GM23248 (cell line): ENCODE data around the gene SIGLEC1. TPM values are rescaled to one million over a fixed set of nuclear protein-coding genes. Genes with fewer than 3 reads are reported as not detected.

Source experiments
- DNase-seq: peaks from one replicate; pipeline ENCODE4 v3.0.0-alpha.2; 2015
- H2AFZ ChIP-seq: fragments of 200-600 bp; sonication (generic); 2 replicates; pipeline ENCODE4 v1.6.1; 2016; ENCODE audit warnings: antibody characterized with exemption
- H3F3A ChIP-seq: fragments of 200-600 bp; sonication (generic); 2 replicates; pipeline ENCODE4 v1.6.1; 2016; ENCODE audit warnings: mild to moderate bottlenecking, antibody characterized with exemption, mixed run types; ENCODE audit not compliant: insufficient read depth
- H3K27ac ChIP-seq: fragments of 200-600 bp; sonication (generic); 2 replicates; pipeline ENCODE4 v1.5.1; 2016; ENCODE audit warnings: mild to moderate bottlenecking
- H3K27me3 ChIP-seq: fragments of 200-600 bp; sonication (generic); replicated peaks from 2 replicates; pipeline ENCODE4 v1.6.1; 2016; ENCODE audit warnings: mild to moderate bottlenecking; ENCODE audit not compliant: insufficient read depth
- H3K36me3 ChIP-seq: fragments of 200-600 bp; sonication (generic); 2 replicates; pipeline ENCODE4 v1.6.1; 2016; ENCODE audit warnings: low read depth, mild to moderate bottlenecking
- H3K4me1 ChIP-seq: fragments of 200-600 bp; sonication (generic); 2 replicates; pipeline ENCODE4 v1.6.1; 2016; ENCODE audit warnings: mild to moderate bottlenecking; ENCODE audit not compliant: insufficient read depth
- H3K4me2 ChIP-seq: fragments of 200-600 bp; sonication (generic); one replicate; pipeline ENCODE4 v1.6.1; 2016; ENCODE audit warnings: mild to moderate bottlenecking; ENCODE audit not compliant: unreplicated experiment
- H3K4me3 ChIP-seq: fragments of 200-600 bp; sonication (generic); 2 replicates; pipeline ENCODE4 v1.5.1; 2016; ENCODE audit warnings: mild to moderate bottlenecking
- H3K79me2 ChIP-seq: fragments of 200-600 bp; sonication (generic); 2 replicates; pipeline ENCODE4 v1.6.1; 2016; ENCODE audit warnings: mild to moderate bottlenecking; ENCODE audit not compliant: insufficient read depth
- H3K9ac ChIP-seq: fragments of 200-600 bp; sonication (generic); 2 replicates; pipeline ENCODE4 v1.6.1; 2016; ENCODE audit warnings: mild to moderate bottlenecking
- H3K9me2 ChIP-seq: fragments of 200-600 bp; sonication (generic); 2 replicates; pipeline ENCODE4 v1.6.1; 2016; ENCODE audit warnings: mixed run types, mild to moderate bottlenecking, moderate library complexity; ENCODE audit not compliant: insufficient read depth
- H3K9me3 ChIP-seq: fragments of 200-600 bp; sonication (generic); one replicate; pipeline ENCODE4 v1.6.1; 2017; ENCODE audit warnings: low read depth
- H4K20me1 ChIP-seq: fragments of 200-600 bp; sonication (generic); 2 replicates; pipeline ENCODE4 v1.6.0; 2016; ENCODE audit not compliant: insufficient read depth
- EZH2 ChIP-seq: fragments of 200-600 bp; sonication (generic); IDR thresholded peaks from 2 replicates; pipeline ENCODE4 v1.6.1; 2018; ENCODE audit warnings: antibody characterized with exemption, mild to moderate bottlenecking; ENCODE audit not compliant: insufficient read depth, poor library complexity, severe bottlenecking
- EZH2phosphoT487 ChIP-seq: fragments of 200-600 bp; sonication (generic); IDR thresholded peaks from 2 replicates; pipeline ENCODE4 v1.6.1; 2018; ENCODE audit warnings: antibody characterized with exemption, moderate library complexity, mild to moderate bottlenecking, low read depth; ENCODE audit not compliant: insufficient read depth
- WGBS, 2 experiments: methylation state at CpG; one replicate each; pipeline ENCODE4 v1.1.6; 2015 to 2017; ENCODE audit warnings: low lambda C conversion rate in 2 of 2, low coverage in 1 of 2; ENCODE audit errors: missing lambda C conversion rate in 2 of 2; 5-methylcytosine and 5-hydroxymethylcytosine counted together
- in situ Hi-C: fragments of 300-500 bp; cut with MboI; formaldehyde crosslinking; loops from 2 replicates; pipeline ENCODE4 v1.15.0; 2020
- polyA plus RNA-seq: library from polyadenylated mRNA; unstranded; fragments of >200 nt; fragmentation: Nextera tagmentation; extraction: Ambion mirVana; gene quantifications from 2 replicates; pipeline ENCODE4 v1.2.1, GENCODE V29; 2016
- total RNA-seq: library from RNA; depleted of rRNA; stranded (reverse); fragments of >200 nt; shearing (Covaris generic); gene quantifications from 2 replicates; pipeline ENCODE4 v1.2.3, GENCODE V29; 2014

Gene SIGLEC1
- total and polyA plus RNA-seq, 2 experiments from 2014 or later = not detected

DNA sequence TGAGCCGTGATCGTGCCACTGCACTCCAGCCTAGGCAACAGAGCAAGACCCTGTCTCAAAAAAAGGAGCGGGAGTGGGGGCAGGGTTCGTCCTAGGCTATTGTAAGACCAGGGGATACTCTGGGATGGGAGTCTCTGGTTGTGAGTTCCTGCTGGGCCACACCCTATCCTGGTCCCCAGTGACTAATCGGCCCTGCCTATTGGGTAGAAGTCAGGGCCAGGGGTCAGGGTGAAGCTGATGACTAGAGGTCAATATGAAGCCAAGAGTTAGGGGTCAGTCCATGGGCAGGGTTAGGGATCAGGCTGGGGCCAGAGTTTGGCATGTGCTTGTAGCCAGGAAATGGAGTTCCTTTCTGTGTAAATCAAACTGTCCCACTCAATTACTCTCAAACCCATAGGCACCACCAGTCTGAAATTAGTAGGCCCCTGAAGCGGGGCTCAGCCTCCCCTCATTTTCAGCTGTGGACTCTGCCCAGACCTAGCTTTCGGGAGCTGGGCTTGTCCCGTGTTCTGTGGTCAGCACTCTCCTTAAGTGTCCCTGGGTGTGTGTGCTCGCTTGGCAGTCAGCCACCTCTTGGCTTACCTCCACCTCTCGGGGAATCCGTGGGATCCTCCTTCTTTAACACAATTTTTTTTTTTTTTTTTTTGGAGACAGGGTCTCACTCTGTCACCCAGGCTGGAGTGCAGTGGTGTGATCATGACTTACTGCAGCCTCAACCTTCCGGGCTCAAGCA is 21.9 kb upstream of the SIGLEC1 start:
- no peak for DNase-seq
- Histone ChIP-seq H3K9ac (no peak overlapping the region), H3F3A (no peaks in the 10 kb centered on the region), H4K20me1 (no peaks in the 10 kb centered on the region), H3K4me3 (no peak overlapping the region), H3K27ac (no peak overlapping the region), H2AFZ (no peak overlapping the region), H3K9me3 (no peaks in the 10 kb centered on the region), H3K4me2 (no peak overlapping the region), H3K4me1 (no peaks in the 10 kb centered on the region), H3K36me3 (no peaks in the 10 kb centered on the region), H3K79me2 (no peaks in the 10 kb centered on the region), H3K27me3 (peaks cover 13% of the 10 kb centered on the region), H3K9me2 (no peaks in the 10 kb centered on the region)
- WGBS, 2 experiments = 48 to 50% methylated on average over 12 of the region's 12 CpGs
- TF ChIP-seq EZH2phosphoT487 (no peak), EZH2 (no peak)
- in situ Hi-C loops = no loop called here

DNA sequence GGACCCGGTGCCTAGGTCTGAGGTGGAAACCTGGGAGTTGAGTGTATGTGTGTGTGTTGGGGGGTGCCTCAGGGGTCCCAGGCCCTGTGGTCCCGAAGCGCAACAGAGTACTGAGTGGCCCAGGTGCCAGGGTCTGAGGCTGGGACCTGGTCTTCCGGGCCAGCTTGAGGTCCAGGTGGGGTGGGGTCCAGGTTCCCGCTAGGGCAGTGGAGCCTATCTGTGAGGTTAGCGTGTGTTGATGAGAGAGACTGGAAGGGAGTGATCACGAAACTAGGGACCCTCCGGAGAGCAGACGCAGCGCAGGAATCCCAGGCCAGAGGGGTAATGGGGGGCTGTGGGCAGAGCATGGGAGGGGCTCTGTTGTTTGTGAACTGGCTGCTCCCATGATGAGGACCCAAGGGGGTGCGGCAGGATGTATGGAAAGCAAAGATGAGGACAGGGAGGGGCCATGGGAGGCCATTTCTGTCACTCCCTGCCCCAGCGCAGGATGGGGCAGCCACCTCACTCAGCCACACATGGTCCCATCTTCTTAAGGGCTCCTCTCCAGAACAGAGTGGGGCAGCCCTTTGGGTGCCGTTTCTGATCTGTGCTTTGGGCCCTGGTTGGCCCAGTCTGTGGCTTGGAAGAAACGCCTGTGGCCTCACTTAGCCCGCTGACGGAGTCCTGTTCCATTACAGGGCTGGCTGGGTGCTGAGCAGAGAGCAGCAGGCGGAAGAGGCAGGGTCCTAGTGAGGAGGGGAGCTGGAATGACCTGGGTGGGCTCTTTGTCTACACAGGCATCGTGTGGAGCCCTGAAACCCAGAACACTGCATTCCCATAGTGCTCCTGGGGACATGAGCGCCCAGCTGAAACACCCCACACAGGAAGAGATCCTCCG is 21.0 kb upstream of the SIGLEC1 start:
- Histone ChIP-seq H3K4me3 (no peak overlapping the region), H3K4me2 (no peak overlapping the region), H3F3A (no peaks in the 10 kb centered on the region), H3K27me3 (peaks cover 13% of the 10 kb centered on the region), H3K27ac (no peak overlapping the region), H3K79me2 (no peaks in the 10 kb centered on the region), H3K36me3 (no peaks in the 10 kb centered on the region), H3K9me3 (no peaks in the 10 kb centered on the region), H3K4me1 (no peaks in the 10 kb centered on the region), H3K9me2 (no peaks in the 10 kb centered on the region), H4K20me1 (no peaks in the 10 kb centered on the region), H3K9ac (no peak overlapping the region), H2AFZ (no peak overlapping the region)
- no peak for DNase-seq
- WGBS, 2 experiments = 23% methylated on average over 19 to 20 of the region's 20 CpGs
- TF ChIP-seq EZH2phosphoT487 (no peak), EZH2 (peak; percentile 39)
- in situ Hi-C loops = no loop called here

DNA sequence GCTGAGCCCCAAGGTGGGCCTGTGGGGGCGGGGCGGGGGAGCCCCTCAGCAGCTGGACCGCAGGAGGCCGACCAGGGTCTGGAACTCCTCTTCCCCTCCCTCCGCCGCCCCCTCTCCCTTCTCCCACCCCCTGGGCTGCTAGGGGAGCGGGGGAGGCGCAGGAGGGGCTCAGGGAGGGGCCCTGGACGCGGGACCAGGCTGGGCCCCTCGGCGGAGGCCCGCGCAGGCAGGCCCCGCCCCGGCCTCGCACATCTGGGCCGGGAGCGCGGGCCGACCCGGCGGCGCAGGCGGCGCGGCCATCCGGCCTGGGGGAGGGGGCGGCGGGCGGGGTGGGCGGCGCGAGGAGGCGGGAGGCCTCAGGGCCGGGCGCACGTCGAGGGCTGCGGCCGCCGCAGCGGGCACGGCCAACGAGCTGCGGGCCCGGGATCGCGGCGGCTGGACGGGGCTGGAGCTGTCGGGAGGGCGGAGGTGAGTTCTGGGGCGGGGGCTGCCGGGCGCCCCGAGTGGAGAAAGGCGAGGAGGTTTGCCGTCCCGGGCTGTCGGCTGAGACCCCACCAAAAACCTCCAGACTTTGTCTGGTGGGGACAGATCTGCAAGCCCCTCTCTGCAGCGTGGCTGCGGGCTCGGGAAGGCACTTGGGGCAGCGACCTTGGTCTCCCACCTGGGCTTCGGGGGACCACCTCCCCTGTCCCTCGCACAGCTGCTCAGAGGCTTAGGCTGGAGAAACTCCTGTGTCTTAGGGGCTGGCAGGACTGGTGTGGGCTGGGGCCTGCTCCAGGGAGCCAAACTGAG is 20.1 kb upstream of the SIGLEC1 start, which contains the start of gene HSPA12B:
HSPA12B (plus strand) TSS at position 359 of the 792 bp plus-strand sequence. CDS start 5,990 bp downstream, outside the sequence.
- H3K4me2 ChIP-seq = no peak within 1 kb of the TSS
- peaks cover 13% of the 10 kb centered on the region for H3K27me3 ChIP-seq
- WGBS, 2 experiments = 2 to 5% methylated on average over 11 to 51 of the region's 67 CpGs

DNA sequence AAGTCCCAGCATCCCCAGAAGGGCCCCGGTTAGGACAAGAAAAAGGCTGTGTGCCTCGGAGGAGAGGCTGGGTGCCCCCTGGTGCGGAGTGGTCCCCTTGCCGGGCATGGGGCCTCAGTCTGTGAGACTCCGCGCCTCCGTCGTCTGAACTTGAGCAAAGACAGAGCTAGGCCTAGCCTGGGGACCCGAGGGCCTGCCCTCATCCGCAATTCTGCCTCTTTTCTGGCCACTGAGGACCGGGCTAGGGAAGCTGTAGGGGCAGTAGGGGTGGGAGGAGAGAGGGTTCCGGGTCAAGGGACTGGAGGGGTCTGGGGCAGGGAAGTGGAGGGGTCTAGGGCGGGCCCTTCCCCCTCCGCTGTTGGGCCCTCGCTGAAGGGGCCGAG is 19.5 kb upstream of the SIGLEC1 start:
- Histone ChIP-seq H3K27me3 (peaks cover 13% of the 10 kb centered on the region), H3K9ac (no peak overlapping the region), H3K36me3 (no peaks in the 10 kb centered on the region), H3K79me2 (no peaks in the 10 kb centered on the region), H3K9me3 (no peaks in the 10 kb centered on the region), H2AFZ (no peak overlapping the region), H3K4me1 (peaks cover 13% of the 10 kb centered on the region), H3K9me2 (no peaks in the 10 kb centered on the region), H3K27ac (no peak overlapping the region), H3F3A (peaks cover 10% of the 10 kb centered on the region), H4K20me1 (no peaks in the 10 kb centered on the region), H3K4me2 (no peak overlapping the region), H3K4me3 (no peak overlapping the region)
- in situ Hi-C loops = no loop called here
- DNase-seq = no peak
- TF ChIP-seq EZH2 (no peak), EZH2phosphoT487 (no peak)
- WGBS, 2 experiments = 76 to 84% methylated on average over 11 to 15 of the region's 16 CpGs

More for the DNA sequence above, 20.1 kb upstream of the SIGLEC1 start, which contains the start of gene HSPA12B:
- H3K9me2 ChIP-seq = no peaks in the 10 kb centered on the region
- H4K20me1 ChIP-seq = no peaks in the 10 kb centered on the region
- peak; percentile 24 for DNase-seq
- peaks cover 7% of the 10 kb centered on the region for H3F3A ChIP-seq
- H3K27ac ChIP-seq = no peak within 1 kb of the TSS
- TF ChIP-seq EZH2 = peak; percentile 79
- no peak for TF ChIP-seq EZH2phosphoT487
- no peak within 1 kb of the TSS for H3K9ac ChIP-seq
- no peaks in the 10 kb centered on the region for H3K9me3 ChIP-seq
- H3K4me1 ChIP-seq = peaks cover 7% of the 10 kb centered on the region
- H2AFZ ChIP-seq = no peak within 1 kb of the TSS
- H3K4me3 ChIP-seq = no peak within 1 kb of the TSS
- no peaks in the 10 kb centered on the region for H3K36me3 ChIP-seq
- in situ Hi-C loops = no loop called here
- no peaks in the 10 kb centered on the region for H3K79me2 ChIP-seq
